ENCODE results near the gene CDH13. TPM values are rescaled to one million over a fixed set of nuclear protein-coding genes. Genes with fewer than 3 reads are reported as not detected.

The CDH13 gene
- total RNA-seq, 2 donors from 2014 or later = 2.4 to 6.3 TPM

DNA sequence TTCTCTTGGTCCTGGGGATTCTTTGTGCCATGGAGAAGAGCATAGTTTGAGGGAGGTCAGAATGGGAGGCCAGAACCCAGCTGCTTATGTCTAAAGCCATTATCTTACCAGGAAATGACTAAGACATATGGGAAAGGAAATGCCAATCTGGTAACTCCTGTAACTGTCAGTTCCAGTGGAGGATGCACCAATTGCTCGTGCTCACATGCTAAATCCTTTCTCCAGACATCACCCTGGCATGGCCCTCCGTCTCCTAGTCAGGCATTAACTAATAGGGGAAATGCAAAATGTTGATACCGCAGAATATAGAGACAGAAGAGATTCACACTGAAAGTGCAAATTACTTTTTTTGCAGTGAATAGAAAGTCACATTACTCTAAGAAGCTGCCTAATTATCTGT is 925.5 kb downstream of the CDH13 start:
- Histone ChIP-seq H3K9me3 (no peaks in the 10 kb centered on the region), H3K9ac (ENCODE audit: low read depth in 2 of 2, low read length in 2 of 2) (no peak overlapping the region), H3K27me3 (no peaks in the 10 kb centered on the region), H3K27ac (no peak overlapping the region), H3K4me1 (no peaks in the 10 kb centered on the region), H3K4me3 (no peak overlapping the region), H3K36me3 (no peaks in the 10 kb centered on the region)
- intact Hi-C loops (cut with DNase I) = no loop called here
- DNase-seq = no peak
- TF ChIP-seq, protein P1, sequence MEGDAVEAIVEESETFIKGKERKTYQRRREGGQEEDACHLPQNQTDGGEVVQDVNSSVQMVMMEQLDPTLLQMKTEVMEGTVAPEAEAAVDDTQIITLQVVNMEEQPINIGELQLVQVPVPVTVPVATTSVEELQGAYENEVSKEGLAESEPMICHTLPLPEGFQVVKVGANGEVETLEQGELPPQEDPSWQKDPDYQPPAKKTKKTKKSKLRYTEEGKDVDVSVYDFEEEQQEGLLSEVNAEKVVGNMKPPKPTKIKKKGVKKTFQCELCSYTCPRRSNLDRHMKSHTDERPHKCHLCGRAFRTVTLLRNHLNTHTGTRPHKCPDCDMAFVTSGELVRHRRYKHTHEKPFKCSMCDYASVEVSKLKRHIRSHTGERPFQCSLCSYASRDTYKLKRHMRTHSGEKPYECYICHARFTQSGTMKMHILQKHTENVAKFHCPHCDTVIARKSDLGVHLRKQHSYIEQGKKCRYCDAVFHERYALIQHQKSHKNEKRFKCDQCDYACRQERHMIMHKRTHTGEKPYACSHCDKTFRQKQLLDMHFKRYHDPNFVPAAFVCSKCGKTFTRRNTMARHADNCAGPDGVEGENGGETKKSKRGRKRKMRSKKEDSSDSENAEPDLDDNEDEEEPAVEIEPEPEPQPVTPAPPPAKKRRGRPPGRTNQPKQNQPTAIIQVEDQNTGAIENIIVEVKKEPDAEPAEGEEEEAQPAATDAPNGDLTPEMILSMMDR (IDR thresholded peaks at IDR 0.05) = no peak

DNA sequence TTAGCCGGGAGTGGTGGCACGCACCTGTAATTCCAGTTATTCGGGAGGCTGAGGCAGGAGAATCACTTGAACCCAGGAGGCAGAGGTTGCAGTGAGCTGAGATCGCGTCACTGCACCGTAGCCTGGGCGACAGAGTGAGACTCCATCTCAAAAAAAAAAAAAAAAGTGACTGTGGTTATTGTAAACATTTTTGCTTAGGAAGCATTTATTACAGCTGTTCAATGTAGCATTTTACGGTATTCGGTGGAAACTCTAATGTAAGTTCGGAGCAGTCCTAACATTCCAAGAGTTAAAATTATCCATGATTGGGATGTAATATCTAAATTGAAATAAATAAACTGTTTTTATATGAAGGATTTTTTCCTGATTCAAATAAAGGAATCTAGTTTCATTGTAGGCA is 926.2 kb downstream of the CDH13 start:
- Histone ChIP-seq H3K36me3 (no peaks in the 10 kb centered on the region), H3K9me3 (no peaks in the 10 kb centered on the region), H3K4me3 (no peak overlapping the region), H3K27ac (no peak overlapping the region), H3K9ac (ENCODE audit: low read depth in 2 of 2, low read length in 2 of 2) (no peak overlapping the region), H3K27me3 (no peaks in the 10 kb centered on the region), H3K4me1 (no peaks in the 10 kb centered on the region)
- TF ChIP-seq, protein P1 (IDR thresholded peaks at IDR 0.05) = no peak
- DNase-seq = no peak
- intact Hi-C loops (cut with DNase I) = no loop called here

DNA sequence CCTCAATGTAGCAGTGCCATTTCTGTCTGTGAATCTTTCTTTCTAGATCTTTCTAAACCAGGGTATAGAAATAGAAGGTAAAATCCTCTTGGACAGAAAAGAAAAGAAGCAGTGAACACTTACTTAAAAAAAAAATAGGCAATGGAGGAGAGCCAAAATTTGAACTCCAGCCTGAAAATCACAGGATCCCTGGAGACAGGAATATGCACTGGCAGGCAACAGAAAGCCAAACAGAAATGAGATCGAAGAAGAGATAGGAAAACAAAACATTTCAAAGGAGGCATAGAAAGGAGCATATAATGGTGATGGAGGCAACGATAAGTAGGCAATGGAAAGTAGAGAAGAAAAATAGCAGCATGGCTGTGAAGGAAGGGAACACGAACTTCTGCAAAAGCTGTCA is 927.3 kb downstream of the CDH13 start:
- Histone ChIP-seq H3K27ac (no peak overlapping the region), H3K4me1 (no peaks in the 10 kb centered on the region), H3K9ac (ENCODE audit: low read depth in 2 of 2, low read length in 2 of 2) (no peak overlapping the region), H3K9me3 (no peaks in the 10 kb centered on the region), H3K36me3 (no peaks in the 10 kb centered on the region), H3K27me3 (no peaks in the 10 kb centered on the region), H3K4me3 (no peak overlapping the region)
- TF ChIP-seq, protein P1 (IDR thresholded peaks at IDR 0.05) = no peak
- intact Hi-C loops (cut with DNase I) = no loop called here
- no peak for DNase-seq

- intact Hi-C loops (cut with DNase I) = no loop called here
- no peak overlapping the region for H3K9ac ChIP-seq (ENCODE audit: low read depth in 2 of 2, low read length in 2 of 2)
- no peak for DNase-seq
These were observed 927.8 kb downstream of the CDH13 start for GRCh38 chr16:83554540-83554939.

DNA sequence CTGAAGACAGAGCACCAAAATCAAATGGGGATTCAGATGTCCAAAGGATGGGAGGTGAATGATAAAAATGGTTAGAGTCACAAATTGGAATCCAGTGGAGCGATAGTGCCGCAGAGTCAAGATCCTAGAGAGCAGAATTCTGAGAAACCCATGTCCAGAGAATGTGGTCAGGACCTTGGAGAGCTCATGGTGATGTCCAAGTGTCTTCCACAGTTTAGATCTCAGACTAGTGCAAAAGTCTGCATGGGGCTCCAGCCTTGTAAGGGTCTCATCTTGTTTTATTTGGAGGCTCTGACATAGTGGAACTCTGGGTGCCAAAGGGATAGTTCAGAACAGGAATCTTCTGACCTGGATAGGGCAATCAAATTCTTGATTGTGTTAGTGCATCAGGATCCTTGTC is 935.1 kb downstream of the CDH13 start:
- H3K27me3 ChIP-seq = no peaks in the 10 kb centered on the region
- DNase-seq = no peak
- intact Hi-C loops (cut with DNase I) = no loop called here
- H3K36me3 ChIP-seq = no peaks in the 10 kb centered on the region
- no peaks in the 10 kb centered on the region for H3K9me3 ChIP-seq
- H3K4me1 ChIP-seq = no peaks in the 10 kb centered on the region
- H3K9ac ChIP-seq (ENCODE audit: low read depth in 2 of 2, low read length in 2 of 2) = no peak overlapping the region
- no peak overlapping the region for H3K27ac ChIP-seq
- no peak overlapping the region for H3K4me3 ChIP-seq
- TF ChIP-seq, protein P1 (IDR thresholded peaks at IDR 0.05) = no peak

More at GRCh38 chr16:83554540-83554939, 927.8 kb downstream of the CDH13 start:
- Histone ChIP-seq H3K36me3 (no peaks in the 10 kb centered on the region), H3K4me1 (no peaks in the 10 kb centered on the region), H3K27me3 (no peaks in the 10 kb centered on the region), H3K4me3 (no peak overlapping the region), H3K27ac (no peak overlapping the region), H3K9me3 (no peaks in the 10 kb centered on the region)
- TF ChIP-seq, protein P1 (IDR thresholded peaks at IDR 0.05) = no peak

GRCh38 chr16:83568345-83568744 is 941.6 kb downstream of the CDH13 start:
- no peak for DNase-seq
- H3K4me1 ChIP-seq = no peaks in the 10 kb centered on the region
- intact Hi-C loops (cut with DNase I) = no loop called here
- TF ChIP-seq, protein P1 (IDR thresholded peaks at IDR 0.05) = no peak
- no peaks in the 10 kb centered on the region for H3K27me3 ChIP-seq
- H3K9ac ChIP-seq (ENCODE audit: low read depth in 2 of 2, low read length in 2 of 2) = no peak overlapping the region
- no peaks in the 10 kb centered on the region for H3K36me3 ChIP-seq
- no peak overlapping the region for H3K27ac ChIP-seq
- no peaks in the 10 kb centered on the region for H3K9me3 ChIP-seq
- no peak overlapping the region for H3K4me3 ChIP-seq
